Stimulated activated CD4-positive, alpha-beta T cell treated with anti-CD3 and anti-CD28 coated beads, Interleukin-4, amount 100 ng/mL, for 48 hours (primary cell): ENCODE results near the gene HOXB9.

ENCODE experiments used
- DNase-seq, 2 donors: peaks; one replicate each; pipeline ENCODE4 v3.0.0-alpha.2; 2020; ENCODE audit warnings: low read depth in 2 of 2

The HOXB9 gene

GRCh38 chr17:48597778-48598631 is 28.2 kb downstream of the HOXB9 start:
- DNase-seq: no peak

- no peak for DNase-seq
These were observed 28.7 kb downstream of the HOXB9 start for GRCh38 chr17:48597528-48597777.

GRCh38 chr17:48596735-48597527 is 29.2 kb downstream of the HOXB9 start:
- no peak for DNase-seq

- DNase-seq: no peak
These were observed 30.0 kb downstream of the HOXB9 start for GRCh38 chr17:48596000-48596734.

GRCh38 chr17:48595278-48595999 is 30.7 kb downstream of the HOXB9 start:
- DNase-seq: no peak

GRCh38 chr17:48594538-48595277 is 31.4 kb downstream of the HOXB9 start:
- DNase-seq: no peak

- peak; percentile 76 to 77 for DNase-seq
These were observed 32.2 kb downstream of the HOXB9 start for GRCh38 chr17:48593840-48594537.

GRCh38 chr17:48593126-48593829 is 32.9 kb downstream of the HOXB9 start, which contains the start of gene HOXB5:
Gene HOXB5, minus strand, starts transcription at chr17:48593779. Its CDS starts 97 bp downstream, at chr17:48593682.
- DNase-seq: no peak

GRCh38 chr17:48592577-48592976 is 33.6 kb downstream of the HOXB9 start:
- no peak for DNase-seq

GRCh38 chr17:48592057-48592514 is 34.1 kb downstream of the HOXB9 start:
- no peak for DNase-seq

GRCh38 chr17:48591255-48592056 is 34.7 kb downstream of the HOXB9 start:
- no peak for DNase-seq

- DNase-seq: no peak
These were observed 35.5 kb downstream of the HOXB9 start for GRCh38 chr17:48590607-48591161.

GRCh38 chr17:48589831-48590606 is 36.1 kb downstream of the HOXB9 start, which contains the start of gene HOXB3:
Gene HOXB3, minus strand, starts transcription at chr17:48590241. Its CDS starts 37,767 bp downstream, at chr17:48552474.
- DNase-seq: no peak

GRCh38 chr17:48589060-48589830 is 36.9 kb downstream of the HOXB9 start:
- no peak for DNase-seq

- DNase-seq: no peak
These were observed 37.6 kb downstream of the HOXB9 start for GRCh38 chr17:48588528-48588927.

GRCh38 chr17:48588074-48588415 is 38.1 kb downstream of the HOXB9 start:
- no peak for DNase-seq
